HepG2 (cell line): ENCODE data around the gene CTNNA2.

ENCODE experiments used
- HOXA3 ChIP-seq: sonication (generic); formaldehyde crosslinking; IDR thresholded peaks from 2 replicates; pipeline ENCODE4 v1.5.0; 2020; ENCODE audit warnings: missing genetic modification reagents
- MATR3 ChIP-seq: sonication (generic); formaldehyde crosslinking; IDR thresholded peaks from 2 replicates; pipeline ENCODE4 v1.4.0; 2020; ENCODE audit warnings: missing genetic modification reagents
- PHF20 ChIP-seq: sonication (generic); formaldehyde crosslinking; IDR thresholded peaks from 2 replicates; pipeline ENCODE4 v1.5.0; 2020; ENCODE audit warnings: mild to moderate bottlenecking, missing genetic modification reagents
- ZNF574 ChIP-seq: sonication (generic); formaldehyde crosslinking; IDR thresholded peaks from 2 replicates; pipeline ENCODE4 v1.4.0; 2020; ENCODE audit warnings: missing genetic modification reagents

- TF ChIP-seq HOXA3 (no peak), MATR3 (CRISPR knock-in tag) (no peak), PHF20 (CRISPR knock-in tag) (no peak), ZNF574 (CRISPR knock-in tag) (no peak)
Measured at GRCh38 chr2:80117401-80117800, 604.5 kb downstream of the CTNNA2 start.
